GM23338 (cell line): Measurements from ENCODE around the gene MAP3K14. TPM values are rescaled to one million over a fixed set of nuclear protein-coding genes. Genes with fewer than 3 reads are reported as not detected.

ENCODE experiments used
- ATAC-seq: fragments of 200-7000 bp; cut with Tn5 transposase; 3 replicates; pipeline ENCODE4 v1.9.1; 2020
- DNase-seq: peaks from one replicate; pipeline ENCODE4 v3.0.0-alpha.2; 2015; ENCODE audit warnings: low spot score
- H2AFZ ChIP-seq: fragments of 200-600 bp; sonication (generic); 2 replicates; pipeline ENCODE4 v1.8.0; 2016; ENCODE audit warnings: antibody characterized with exemption, mild to moderate bottlenecking, moderate library complexity
- H3F3A ChIP-seq: fragments of 200-600 bp; sonication (generic); replicated peaks from 2 replicates; pipeline ENCODE4 v1.8.0; 2017; ENCODE audit warnings: antibody characterized with exemption, mixed run types, low read depth
- H3K27ac ChIP-seq: fragments of 200-600 bp; sonication (generic); 2 replicates; pipeline ENCODE4 v1.6.1; 2016; ENCODE audit warnings: low read depth
- H3K27me3 ChIP-seq: fragments of 200-600 bp; sonication (generic); 2 replicates; pipeline ENCODE4 v1.8.0; 2016; ENCODE audit warnings: mild to moderate bottlenecking, mixed run types, moderate library complexity; ENCODE audit not compliant: insufficient read depth
- H3K36me3 ChIP-seq: fragments of 200-600 bp; sonication (generic); 2 replicates; pipeline ENCODE4 v1.8.0; 2016; ENCODE audit warnings: mild to moderate bottlenecking; ENCODE audit not compliant: insufficient read depth
- H3K4me1 ChIP-seq: fragments of 200-600 bp; sonication (generic); 2 replicates; pipeline ENCODE4 v1.8.0; 2016; ENCODE audit warnings: mild to moderate bottlenecking, moderate library complexity; ENCODE audit not compliant: insufficient read depth
- H3K4me2 ChIP-seq: fragments of 200-600 bp; sonication (generic); 2 replicates; pipeline ENCODE4 v1.7.1; 2017; ENCODE audit warnings: mixed run types
- H3K4me3 ChIP-seq: fragments of 200-600 bp; sonication (generic); 2 replicates; pipeline ENCODE4 v1.6.1; 2016; ENCODE audit warnings: mixed run types
- H3K79me2 ChIP-seq: fragments of 200-600 bp; sonication (generic); replicated peaks from 2 replicates; pipeline ENCODE4 v1.8.0; 2017; ENCODE audit warnings: mild to moderate bottlenecking; ENCODE audit not compliant: insufficient read depth
- H3K9me2 ChIP-seq: fragments of 200-600 bp; sonication (generic); 2 replicates; pipeline ENCODE4 v1.8.0; 2017; ENCODE audit not compliant: insufficient read depth
- H4K20me1 ChIP-seq: fragments of 200-600 bp; sonication (generic); replicated peaks from 2 replicates; pipeline ENCODE4 v1.8.0; 2017; ENCODE audit warnings: mild to moderate bottlenecking; ENCODE audit not compliant: insufficient read depth
- H3K27ac Mint-ChIP-seq: 2 replicates; pipeline ENCODE4 v1.8.0; 2020; ENCODE audit warnings: inconsistent platforms, mild to moderate bottlenecking, moderate library complexity, mixed read lengths
- H3K27me3 Mint-ChIP-seq: 3 replicates; pipeline ENCODE4 v1.8.0; 2022; ENCODE audit warnings: low read depth, mild to moderate bottlenecking, moderate library complexity, mixed read lengths, inconsistent platforms; ENCODE audit not compliant: insufficient read depth, poor library complexity
- H3K36me3 Mint-ChIP-seq: 3 replicates; pipeline ENCODE4 v1.8.0; 2021; ENCODE audit warnings: low read depth, mild to moderate bottlenecking, inconsistent platforms, moderate library complexity, mixed read lengths
- H3K4me1 Mint-ChIP-seq: 3 replicates; pipeline ENCODE4 v1.8.0; 2020; ENCODE audit warnings: mild to moderate bottlenecking, inconsistent platforms, mixed read lengths
- H3K4me3 Mint-ChIP-seq: 3 replicates; pipeline ENCODE4 v1.8.0; 2021; ENCODE audit warnings: moderate library complexity, mild to moderate bottlenecking, inconsistent platforms, mixed read lengths
- H3K9me3 Mint-ChIP-seq: 3 replicates; pipeline ENCODE4 v1.8.0; 2020; ENCODE audit warnings: moderate library complexity, mild to moderate bottlenecking, inconsistent platforms, mixed read lengths
- CREB1 ChIP-seq: fragments of 250-450 bp; sonication (Bioruptor Pico); IDR thresholded peaks from 2 replicates; pipeline ENCODE4 v1.5.0; 2020; ENCODE audit warnings: low read depth, mild to moderate bottlenecking, moderate library complexity
- JUNB ChIP-seq: IDR thresholded peaks from one replicate; pipeline ENCODE4 v1.6.1; 2016; ENCODE audit warnings: antibody characterized with exemption; ENCODE audit not compliant: unreplicated experiment
- NANOG ChIP-seq: IDR thresholded peaks from 2 replicates; pipeline ENCODE4 v1.6.1; 2016; ENCODE audit warnings: antibody characterized with exemption, borderline replicate concordance
- ZNF114 ChIP-seq: fragments of 250-450 bp; sonication (Bioruptor Pico); IDR thresholded peaks from 2 replicates; pipeline ENCODE4 v1.5.0; 2020; ENCODE audit warnings: mild to moderate bottlenecking, moderate library complexity
- ZNF331 ChIP-seq: fragments of 250-450 bp; sonication (Bioruptor Pico); IDR thresholded peaks from 2 replicates; pipeline ENCODE4 v1.5.0; 2020; ENCODE audit warnings: low read depth, mild to moderate bottlenecking, moderate library complexity
- ZNF462 ChIP-seq: fragments of 250-450 bp; sonication (Bioruptor Pico); IDR thresholded peaks from 2 replicates; pipeline ENCODE4 v1.5.0; 2020; ENCODE audit warnings: mild to moderate bottlenecking, moderate library complexity
- polyA plus RNA-seq: library from polyadenylated mRNA; unstranded; fragments of >200 nt; fragmentation: Nextera tagmentation; extraction: Ambion mirVana; gene quantifications from 2 replicates; pipeline ENCODE4 v1.2.1, GENCODE V29; 2016
- total RNA-seq: library from RNA; depleted of rRNA; stranded (reverse); fragments of >200 nt; shearing (Covaris generic); gene quantifications from 2 replicates; pipeline ENCODE4 v1.2.3, GENCODE V29; 2014

The MAP3K14 gene
- total and polyA plus RNA-seq, 2 experiments from 2014 or later: 1.3 to 4.9 TPM

GRCh38 chr17:45264988-45265387, 51.8 kb downstream of the MAP3K14 start:
- Histone ChIP-seq H3K36me3 (no peaks in the 10 kb centered on the region), H3K79me2 (no peaks in the 10 kb centered on the region)
- ATAC-seq: no peak

More at GRCh38 chr17:45264988-45265387, 51.8 kb downstream of the MAP3K14 start:
- H3K4me3 Mint-ChIP-seq: no peak overlapping the region
- peaks cover 28% of the 10 kb centered on the region for H3K36me3 Mint-ChIP-seq
- H3K4me1 Mint-ChIP-seq: peaks cover 10% of the 10 kb centered on the region
- Histone ChIP-seq H2AFZ (no peak overlapping the region), H3K27me3 (peaks cover 11% of the 10 kb centered on the region), H3K4me1 (peaks cover 9% of the 10 kb centered on the region; the same call in 1 of the 2 replicates), H3K4me2 (no peak overlapping the region), H3K27ac (no peak overlapping the region), H3K9me2 (no peaks in the 10 kb centered on the region), H4K20me1 (no peaks in the 10 kb centered on the region; the same call in 1 of the 2 replicates), H3K4me3 (no peak overlapping the region), H3F3A (peaks cover 3% of the 10 kb centered on the region; the same call in 1 of the 2 replicates)
- H3K9me3 Mint-ChIP-seq: no peaks in the 10 kb centered on the region
- H3K27ac Mint-ChIP-seq: no peak overlapping the region
- peaks cover 14% of the 10 kb centered on the region for H3K27me3 Mint-ChIP-seq
- no peak for DNase-seq
- TF ChIP-seq ZNF462 (CRISPR knock-in tag) (no peak), NANOG (no peak), CREB1 (CRISPR knock-in tag) (no peak), JUNB (no peak), ZNF331 (no peak), ZNF114 (no peak)
